GM19395 (cell line): ENCODE results near the gene MYOD1.

Experiments
- ATAC-seq: cut with Tn5 transposase; IDR thresholded peaks from one replicate; pipeline ENCODE4 v1.9.1; 2021; ENCODE audit warnings: mild to moderate bottlenecking, moderate library complexity; ENCODE audit not compliant: unreplicated experiment

MYOD1 gene

GRCh38 chr11:17768547-17768946 is 49.2 kb downstream of the MYOD1 start:
- ATAC-seq = no peak

- ATAC-seq = no peak
Measured at GRCh38 chr11:17769218-17769617, 49.8 kb downstream of the MYOD1 start.

DNA sequence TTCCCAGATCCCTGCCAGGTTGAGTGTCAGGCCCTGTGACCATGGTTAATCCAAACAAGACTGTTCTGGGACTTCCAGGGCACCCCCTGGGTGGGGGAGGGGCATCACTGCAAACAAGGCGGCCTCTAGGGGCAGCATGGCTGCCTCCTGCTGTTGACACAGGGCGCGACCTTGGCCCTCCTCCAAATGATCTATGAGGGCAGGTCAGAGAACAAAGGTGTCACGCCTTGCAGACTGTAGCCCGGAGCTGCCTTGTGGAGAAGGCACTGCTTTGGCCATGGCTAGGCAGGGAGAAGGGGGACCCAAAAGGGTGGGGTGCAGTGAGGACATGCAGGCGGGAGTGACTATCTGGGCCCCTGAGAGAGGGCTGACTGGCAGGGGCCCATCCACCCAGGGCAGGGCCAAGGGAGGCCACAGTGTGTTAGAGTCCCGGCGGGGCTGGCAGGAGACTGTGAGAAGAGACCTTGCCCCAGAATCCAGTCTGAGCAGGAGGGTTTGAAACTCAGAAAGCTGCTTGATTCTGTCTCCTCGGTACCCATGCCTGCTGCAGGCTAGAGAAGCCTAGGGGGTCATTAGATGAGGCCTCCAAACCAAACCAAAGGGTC is 50.8 kb downstream of the MYOD1 start:
- no peak for ATAC-seq

DNA sequence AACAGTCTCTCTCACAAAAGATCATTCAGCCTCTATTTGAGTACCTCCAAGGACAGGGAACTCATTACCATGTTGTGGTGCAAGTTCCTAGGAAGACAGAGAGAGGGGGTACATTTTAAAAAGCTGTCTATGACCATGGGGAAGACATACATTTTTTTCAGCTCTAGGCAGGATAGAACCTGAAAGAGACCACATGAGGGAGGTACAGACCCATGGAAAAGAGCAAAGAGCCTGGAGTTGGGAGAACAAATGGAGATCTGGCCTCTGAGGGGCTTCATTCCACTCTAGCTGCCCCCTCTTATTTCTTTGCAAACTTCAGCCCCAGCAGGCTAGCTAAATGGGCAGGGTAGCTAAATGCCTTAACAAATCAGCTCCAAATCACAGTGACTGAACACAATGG is 51.5 kb downstream of the MYOD1 start:
- no peak for ATAC-seq

DNA sequence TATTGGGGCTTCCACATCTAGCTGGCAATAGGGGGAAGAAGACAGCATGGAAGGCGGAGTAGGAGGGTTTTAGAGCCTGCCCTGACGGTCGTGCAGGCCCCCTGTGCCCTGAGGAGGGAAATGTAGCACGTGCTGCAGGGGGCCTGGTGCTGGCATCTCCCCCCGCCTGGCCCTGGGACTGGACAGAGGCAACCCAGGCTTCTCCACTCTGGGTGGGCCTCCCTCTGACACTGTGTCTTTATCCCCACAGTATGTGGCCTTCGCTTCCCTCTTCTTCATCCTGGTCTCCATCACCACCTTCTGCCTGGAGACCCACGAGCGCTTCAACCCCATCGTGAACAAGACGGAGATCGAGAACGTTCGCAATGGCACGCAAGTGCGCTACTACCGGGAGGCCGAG is 52.0 kb downstream of the MYOD1 start:
- ATAC-seq = no peak
